Melanocyte of skin (primary cell): ENCODE results near the gene MARK1. TPM values are rescaled to one million over a fixed set of nuclear protein-coding genes. Genes with fewer than 3 reads are reported as not detected.

Experiments used
- small RNA-seq, 2 donors: library from RNA; depleted of rRNA; stranded (forward); fragments of <200 nt; gene quantifications; one replicate each; pipeline ENCODE3, GENCODE V24; 2012
- total RNA-seq, 2 donors: library from RNA; depleted of rRNA; stranded (reverse); fragments of >200 nt; gene quantifications; 2 replicates each; pipeline ENCODE4 v1.2.3, GENCODE V29; 2012

MARK1 gene
- total RNA-seq: 1 to 10 TPM; 1.7 to 5.3 TPM

DNA sequence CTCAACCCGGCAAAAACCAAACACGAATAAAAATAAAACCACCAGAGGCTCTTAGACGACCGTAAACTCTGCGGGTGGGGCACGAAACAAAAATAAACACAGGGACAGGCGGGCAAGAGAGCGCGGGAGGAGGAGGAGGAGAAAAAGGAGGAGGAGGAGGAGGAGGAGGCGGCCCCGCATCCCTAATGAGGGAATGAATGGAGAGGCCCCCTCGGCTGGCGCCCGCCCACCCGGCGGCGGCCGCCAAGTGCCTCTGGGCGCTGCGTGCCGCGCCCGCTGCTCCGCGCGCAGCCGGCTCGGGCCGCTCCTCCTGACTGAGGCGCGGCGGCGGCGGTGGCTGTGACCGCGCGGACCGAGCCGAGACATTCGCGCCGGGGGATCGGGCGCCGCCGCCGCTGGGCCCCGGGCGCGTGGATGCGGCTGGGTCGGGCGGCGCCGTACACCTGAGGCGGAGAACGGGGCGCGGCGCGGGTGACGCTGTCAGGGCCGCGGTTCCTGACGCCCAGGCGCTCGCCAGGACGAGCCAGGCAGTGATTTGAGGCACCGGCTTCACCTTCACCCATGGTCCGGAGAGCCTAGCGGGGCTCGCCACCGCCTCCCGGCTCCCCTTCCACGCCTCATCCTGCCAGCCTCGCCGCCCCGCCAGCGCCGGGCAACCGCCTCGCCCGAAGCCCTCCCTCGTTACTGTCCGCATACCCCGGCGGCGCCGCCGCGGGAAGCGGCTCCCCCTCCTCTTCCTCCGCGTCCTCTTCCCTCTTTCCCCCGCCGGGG is at the start of gene MARK1:
Gene MARK1, plus strand, starts transcription at position 229 of the 771 bp plus-strand sequence. CDS start 687 bp downstream, outside the sequence.

DNA sequence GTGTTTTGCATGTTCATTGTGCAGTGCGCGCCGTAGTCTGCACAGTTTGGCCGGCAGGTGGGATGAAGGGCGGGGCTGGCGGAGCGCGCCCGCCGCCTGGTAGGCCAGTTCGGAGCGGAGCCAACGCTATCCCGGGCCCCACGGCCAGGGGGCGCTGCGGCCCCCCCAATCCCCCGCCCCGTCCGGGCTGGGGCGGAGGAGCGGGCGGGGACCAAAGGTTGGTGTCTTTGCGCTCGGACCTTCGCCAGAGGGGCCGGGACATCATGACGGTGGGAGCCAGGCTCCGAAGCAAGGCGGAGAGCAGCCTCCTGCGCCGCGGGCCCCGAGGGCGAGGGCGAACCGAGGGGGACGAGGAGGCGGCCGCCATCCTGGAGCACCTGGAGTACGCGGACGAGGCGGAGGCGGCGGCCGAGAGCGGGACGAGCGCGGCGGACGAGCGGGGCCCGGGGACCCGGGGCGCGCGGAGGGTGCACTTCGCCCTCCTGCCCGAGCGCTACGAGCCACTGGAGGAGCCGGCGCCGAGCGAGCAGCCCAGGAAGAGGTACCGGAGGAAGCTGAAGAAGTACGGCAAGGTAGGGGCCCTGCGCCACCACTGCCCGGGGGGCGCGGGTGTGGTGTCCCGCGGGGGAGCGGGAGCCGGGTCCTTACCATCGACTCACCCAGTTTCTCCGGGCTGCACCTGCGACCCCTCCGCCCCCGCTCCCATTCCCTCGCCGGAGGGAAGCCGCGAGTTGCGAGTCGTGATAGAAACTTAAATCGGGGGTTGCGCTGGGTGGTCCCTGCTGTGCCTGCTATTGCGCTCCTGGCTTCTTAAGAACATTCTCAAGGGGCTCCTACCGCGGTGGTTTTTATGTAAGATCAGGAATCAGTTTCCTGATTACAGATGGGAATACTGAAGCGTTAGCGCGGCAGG is 162.5 kb downstream of the MARK1 start, which contains the start of gene C1orf115:
Gene C1orf115, plus strand, starts transcription at position 224 of the 913 bp plus-strand sequence. Its CDS starts 40 bp downstream, at position 264.

Small RNA genes lying within 50 kb of the gene (small RNA-seq; reads per million reads assigned to genes)
- gene RN7SL464P: 0 reads per million in 2 donors

Other genes starting within 250 kb of the MARK1 start
- 1 to 10 TPM in 1 of 2 donors, under 1 TPM in 1; 0.34 to 1.7 TPM for gene C1orf115, start 162.2 kb downstream of the MARK1 start, total RNA-seq
- gene MTARC2, start 220.2 kb downstream of the MARK1 start, total RNA-seq: 1 to 10 TPM; 5.2 to 5.3 TPM